ENCODE data around the gene LMO1.

LMO1 gene

GRCh38 chr11:8204025-8204424 lies 59.7 kb downstream of the LMO1 start:
- no peak for DNase-seq (ENCODE audit: low spot score)

GRCh38 chr11:8203414-8203715 lies 60.3 kb downstream of the LMO1 start:
- no peak for DNase-seq (ENCODE audit: low spot score)

- DNase-seq (ENCODE audit: low spot score) = no peak
These were observed 60.9 kb downstream of the LMO1 start for GRCh38 chr11:8202516-8203413.

GRCh38 chr11:8201644-8202365 lies 61.9 kb downstream of the LMO1 start:
- DNase-seq (ENCODE audit: low spot score) = no peak

- DNase-seq (ENCODE audit: low spot score) = no peak
These were observed 64.0 kb downstream of the LMO1 start for GRCh38 chr11:8199676-8200075.

- DNase-seq (ENCODE audit: low spot score) = no peak
These were observed 66.9 kb downstream of the LMO1 start for GRCh38 chr11:8196749-8197148.

- DNase-seq (ENCODE audit: low spot score) = no peak
These were observed 68.7 kb downstream of the LMO1 start for GRCh38 chr11:8194956-8195355.

- DNase-seq (ENCODE audit: low spot score) = no peak
These were observed 70.8 kb downstream of the LMO1 start for GRCh38 chr11:8192896-8193209.

GRCh38 chr11:8192016-8192895 lies 71.4 kb downstream of the LMO1 start:
- peak; percentile 26 for DNase-seq (ENCODE audit: low spot score)

- no peak for DNase-seq (ENCODE audit: low spot score)
These were observed 73.2 kb downstream of the LMO1 start for GRCh38 chr11:8190431-8190830.

- no peak for DNase-seq (ENCODE audit: low spot score)
These were observed 77.2 kb downstream of the LMO1 start for GRCh38 chr11:8186429-8186828.

GRCh38 chr11:8183111-8183510 lies 80.6 kb downstream of the LMO1 start:
- DNase-seq (ENCODE audit: low spot score) = no peak

GRCh38 chr11:8180469-8180868 lies 83.2 kb downstream of the LMO1 start:
- no peak for DNase-seq (ENCODE audit: low spot score)

GRCh38 chr11:8178297-8178696 lies 85.4 kb downstream of the LMO1 start:
- no peak for DNase-seq (ENCODE audit: low spot score)

GRCh38 chr11:8177136-8177535 lies 86.5 kb downstream of the LMO1 start:
- DNase-seq (ENCODE audit: low spot score) = no peak

Measured in CD4-positive, alpha-beta T cell treated with Interleukin-6 at 100 ng/mL for 8 hours (primary cell).